Adipocyte (in vitro differentiated cells): ENCODE results near the gene PCTP.
A peak's percentile ranks its signal among the peaks of the same experiment; 100 is the strongest.

Source experiments
- DNase-seq: peaks from one replicate; pipeline ENCODE4 v3.0.0-alpha.2; 2015; ENCODE audit warnings: low read depth
- H3K27me3 ChIP-seq: replicated peaks from 2 replicates; pipeline ENCODE4 v1.7.0; 2013; ENCODE audit warnings: mild to moderate bottlenecking, low read length, moderate library complexity; ENCODE audit not compliant: control insufficient read depth, insufficient read depth
- H3K36me3 ChIP-seq: 2 replicates; pipeline ENCODE4 v1.7.0; 2013; ENCODE audit warnings: low read length, mild to moderate bottlenecking, moderate library complexity; ENCODE audit not compliant: control insufficient read depth, insufficient read depth, severe bottlenecking
- H3K4me1 ChIP-seq: 2 replicates; pipeline ENCODE4 v1.7.0; 2013; ENCODE audit warnings: mild to moderate bottlenecking, low read length, moderate library complexity; ENCODE audit not compliant: control insufficient read depth, insufficient read depth
- H3K4me3 ChIP-seq: 2 replicates; pipeline ENCODE4 v1.7.0; 2013; ENCODE audit warnings: mild to moderate bottlenecking, low read length, moderate library complexity
- H3K9ac ChIP-seq: 2 replicates; pipeline ENCODE4 v1.7.0; 2013; ENCODE audit warnings: mild to moderate bottlenecking, low read length, moderate library complexity
- H3K9me3 ChIP-seq: 2 replicates; pipeline ENCODE4 v1.7.0; 2013; ENCODE audit warnings: mild to moderate bottlenecking, low read length, moderate library complexity; ENCODE audit not compliant: control insufficient read depth

Gene PCTP

DNA sequence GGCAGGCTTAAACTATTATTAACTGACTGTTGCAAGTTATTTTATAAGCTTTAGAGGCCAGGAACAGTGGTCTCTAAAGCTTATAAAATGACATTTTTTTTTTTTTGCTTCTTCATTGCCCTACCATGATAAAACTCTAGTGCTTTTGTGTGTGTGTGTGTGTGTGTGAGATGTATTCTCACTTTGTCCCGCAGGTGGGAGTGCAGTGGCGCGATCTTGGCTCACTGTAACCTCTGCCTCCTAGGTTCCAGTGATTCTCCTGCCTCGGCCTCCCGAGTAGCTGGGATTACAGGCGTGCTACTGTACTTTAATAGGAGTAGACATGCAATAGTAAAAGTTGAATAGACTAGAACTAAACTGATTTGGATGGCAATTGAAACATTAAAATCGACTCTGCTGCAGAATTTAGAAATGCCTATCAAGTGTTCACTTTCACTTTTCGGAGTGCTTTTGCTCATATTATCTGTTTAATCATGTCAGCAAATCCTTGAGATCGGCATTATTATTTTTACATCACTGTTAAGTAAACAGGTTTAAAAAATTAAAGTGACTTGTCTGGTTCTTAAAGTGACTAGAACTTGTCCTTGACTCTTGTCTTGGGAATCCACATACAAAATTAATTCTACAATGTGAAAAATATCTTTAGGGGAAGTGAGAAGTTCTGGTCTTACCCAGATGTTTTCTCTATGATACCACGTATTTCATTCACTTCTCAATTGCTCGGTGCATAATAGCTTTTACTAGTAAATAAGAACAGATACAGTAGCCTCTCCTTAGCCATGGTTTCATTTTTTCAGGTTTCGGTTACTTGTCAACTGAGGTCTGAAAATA is 8.4 kb upstream of the PCTP start:
- no peaks in the 10 kb centered on the region for H3K27me3 ChIP-seq
- H3K9me3 ChIP-seq, result no peaks in the 10 kb centered on the region
- no peak overlapping the region for H3K4me3 ChIP-seq
- H3K36me3 ChIP-seq, result no peaks in the 10 kb centered on the region
- H3K9ac ChIP-seq, result no peak overlapping the region
- no peak for DNase-seq
- H3K4me1 ChIP-seq, result no peaks in the 10 kb centered on the region

GRCh38 chr17:55743103-55743679 is 7.7 kb upstream of the PCTP start:
- Histone ChIP-seq H3K4me1 (no peaks in the 10 kb centered on the region), H3K36me3 (no peaks in the 10 kb centered on the region), H3K4me3 (no peak overlapping the region), H3K9ac (no peak overlapping the region), H3K9me3 (no peaks in the 10 kb centered on the region), H3K27me3 (no peaks in the 10 kb centered on the region)
- no peak for DNase-seq

GRCh38 chr17:55745258-55745657 is 5.6 kb upstream of the PCTP start:
- H3K9me3 ChIP-seq, result no peaks in the 10 kb centered on the region
- no peaks in the 10 kb centered on the region for H3K27me3 ChIP-seq
- DNase-seq, result no peak
- no peaks in the 10 kb centered on the region for H3K36me3 ChIP-seq
- no peak overlapping the region for H3K9ac ChIP-seq
- no peak overlapping the region for H3K4me3 ChIP-seq
- no peaks in the 10 kb centered on the region for H3K4me1 ChIP-seq

DNA sequence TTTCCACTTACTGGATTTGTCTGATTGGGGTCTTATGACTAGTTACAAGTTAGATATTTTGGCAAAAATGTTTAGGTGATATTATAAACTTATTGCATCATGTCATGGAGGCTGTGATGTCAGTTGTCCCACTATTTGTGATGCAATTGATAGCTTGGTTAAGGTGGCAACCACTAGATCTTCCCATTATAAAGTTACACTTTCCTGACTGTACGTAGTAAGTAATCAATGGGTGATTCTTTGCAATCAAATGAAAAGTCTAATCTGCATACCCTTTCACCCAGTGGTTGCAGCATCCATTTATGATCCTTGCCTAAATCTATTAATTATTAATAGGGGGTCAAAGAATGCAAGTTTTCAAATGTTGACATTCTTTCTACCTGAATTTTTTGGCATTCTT is 4.4 kb upstream of the PCTP start:
- Histone ChIP-seq H3K9ac (no peak overlapping the region), H3K9me3 (no peaks in the 10 kb centered on the region), H3K36me3 (no peaks in the 10 kb centered on the region), H3K27me3 (no peaks in the 10 kb centered on the region), H3K4me3 (no peak overlapping the region), H3K4me1 (no peaks in the 10 kb centered on the region)
- no peak for DNase-seq

DNA sequence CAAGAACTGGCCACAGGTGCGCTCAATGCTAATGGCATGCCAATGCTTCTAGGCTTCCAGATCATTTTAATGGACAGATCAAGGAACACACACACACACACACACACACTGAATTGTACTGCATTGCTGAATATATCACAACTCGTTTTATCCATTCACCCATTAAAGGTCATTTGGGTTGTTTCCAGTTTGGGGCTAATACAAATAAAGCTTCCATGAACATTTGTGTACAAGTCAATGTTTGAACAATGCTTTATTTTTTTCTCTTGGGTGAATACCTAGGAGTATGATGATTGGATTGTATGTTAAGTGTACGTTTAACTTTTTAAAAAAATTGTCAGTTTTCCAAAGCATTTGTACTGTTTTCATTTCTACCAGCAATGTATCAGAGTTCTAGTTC is 3.6 kb upstream of the PCTP start:
- no peaks in the 10 kb centered on the region for H3K36me3 ChIP-seq
- peaks cover 7% of the 10 kb centered on the region for H3K4me1 ChIP-seq
- DNase-seq, result no peak
- no peaks in the 10 kb centered on the region for H3K27me3 ChIP-seq
- no peak overlapping the region for H3K9ac ChIP-seq
- H3K4me3 ChIP-seq, result no peak overlapping the region
- H3K9me3 ChIP-seq, result no peaks in the 10 kb centered on the region

- no peak for DNase-seq
- Histone ChIP-seq H3K36me3 (peaks cover 5% of the 10 kb centered on the region), H3K27me3 (no peaks in the 10 kb centered on the region), H3K4me1 (peaks cover 15% of the 10 kb centered on the region), H3K9me3 (no peaks in the 10 kb centered on the region), H3K9ac (no peak overlapping the region), H3K4me3 (no peak overlapping the region)
Observed at GRCh38 chr17:55748841-55749240, 2.0 kb upstream of the PCTP start.

GRCh38 chr17:55749985-55750384 is 866 bp upstream of the PCTP start:
- no peak for DNase-seq
- no peak overlapping the region for H3K9ac ChIP-seq
- peaks cover 15% of the 10 kb centered on the region for H3K4me1 ChIP-seq
- H3K27me3 ChIP-seq, result no peaks in the 10 kb centered on the region
- no peak overlapping the region for H3K4me3 ChIP-seq
- peaks cover 6% of the 10 kb centered on the region for H3K36me3 ChIP-seq
- no peaks in the 10 kb centered on the region for H3K9me3 ChIP-seq

DNA sequence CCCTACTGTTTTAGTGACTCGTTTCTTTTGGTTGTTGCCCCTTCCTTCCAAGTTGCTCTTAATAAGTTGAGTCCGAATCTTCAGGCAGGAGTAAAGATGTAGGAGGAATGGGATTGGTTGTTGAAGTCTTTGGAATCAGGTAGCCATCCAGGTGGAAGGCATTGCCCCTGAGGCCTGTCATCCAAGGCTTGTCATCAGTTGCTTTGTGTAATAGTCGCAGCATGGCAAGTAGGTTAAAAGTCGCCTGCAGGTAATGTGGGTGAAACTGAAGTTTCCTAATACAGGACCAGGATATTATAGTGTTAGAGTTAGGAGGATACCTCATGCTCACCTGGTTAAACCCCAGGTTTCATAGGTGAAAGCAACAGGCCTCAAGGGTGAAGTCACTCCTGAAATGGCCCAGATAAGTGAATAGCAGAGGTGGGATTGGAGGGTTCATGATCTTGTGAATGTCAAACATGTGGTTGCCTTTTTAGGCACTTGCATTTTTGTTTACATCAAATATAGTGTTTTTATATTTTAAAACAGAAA is 934 bp downstream of the PCTP start:
- peak overlapping the region; percentile 86 for H3K4me3 ChIP-seq
- DNase-seq, result no peak

GRCh38 chr17:55756689-55757088 is 5.8 kb downstream of the PCTP start:
- Histone ChIP-seq H3K4me1 (peaks cover 13% of the 10 kb centered on the region), H3K36me3 (peaks cover 6% of the 10 kb centered on the region), H3K4me3 (no peak overlapping the region), H3K9me3 (no peaks in the 10 kb centered on the region), H3K9ac (no peak overlapping the region), H3K27me3 (no peaks in the 10 kb centered on the region)
- no peak for DNase-seq

More for the DNA sequence above, 934 bp downstream of the PCTP start:
- Histone ChIP-seq H3K9ac (peak overlapping the region; percentile 94), H3K36me3 (peaks cover 6% of the 10 kb centered on the region), H3K27me3 (no peaks in the 10 kb centered on the region), H3K4me1 (peaks cover 15% of the 10 kb centered on the region), H3K9me3 (no peaks in the 10 kb centered on the region)

DNA sequence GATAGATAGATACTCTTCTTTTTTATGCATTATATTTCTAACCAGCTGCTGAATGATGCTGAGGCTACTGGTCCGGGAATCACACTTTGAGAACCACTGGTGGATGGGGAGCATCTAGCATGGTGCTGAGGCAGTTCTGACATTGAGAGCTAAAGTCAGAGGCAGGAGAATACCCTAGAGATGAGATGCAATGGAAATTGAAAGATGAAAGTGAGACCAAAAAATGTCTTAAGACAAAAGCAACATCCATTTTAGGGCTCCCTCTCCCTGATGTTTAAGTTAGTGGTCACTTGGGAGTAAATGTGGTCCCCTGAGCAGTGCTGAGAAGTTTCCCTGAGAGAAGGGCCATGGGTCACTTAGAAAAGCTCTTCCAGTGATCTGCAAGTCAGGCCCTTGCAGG is 6.8 kb downstream of the PCTP start:
- DNase-seq, result no peak
- Histone ChIP-seq H3K9me3 (no peaks in the 10 kb centered on the region), H3K9ac (no peak overlapping the region), H3K4me1 (peaks cover 4% of the 10 kb centered on the region), H3K4me3 (no peak overlapping the region), H3K36me3 (peaks cover 6% of the 10 kb centered on the region), H3K27me3 (no peaks in the 10 kb centered on the region)

GRCh38 chr17:55758171-55758570 is 7.3 kb downstream of the PCTP start:
- Histone ChIP-seq H3K36me3 (peaks cover 6% of the 10 kb centered on the region), H3K4me1 (peaks cover 3% of the 10 kb centered on the region), H3K27me3 (no peaks in the 10 kb centered on the region), H3K9me3 (no peaks in the 10 kb centered on the region), H3K9ac (no peak overlapping the region), H3K4me3 (no peak overlapping the region)
- DNase-seq, result no peak
